GM12801 (cell line): ENCODE results near the gene RHOT2.

Experiments
- CTCF ChIP-seq: IDR thresholded peaks from one replicate; pipeline ENCODE4 v1.5.1; 2011; ENCODE audit warnings: control low read depth; ENCODE audit not compliant: insufficient read length; ENCODE audit errors: extremely low read depth

RHOT2 gene

GRCh38 chr16:646679-647172 is 21.2 kb upstream of the RHOT2 start:
- TF ChIP-seq CTCF = no peak

GRCh38 chr16:647173-647902 is 20.6 kb upstream of the RHOT2 start:
- no peak for TF ChIP-seq CTCF

- no peak for TF ChIP-seq CTCF
Observed at GRCh38 chr16:648071-648780, 19.7 kb upstream of the RHOT2 start.

- TF ChIP-seq CTCF = no peak
Observed at GRCh38 chr16:648781-649589, 18.9 kb upstream of the RHOT2 start, which contains the start of gene WDR90. Gene WDR90 (plus strand): TSS chr16:649365. CDS start chr16:649417, 52 bp downstream.

GRCh38 chr16:649631-650030 is 18.3 kb upstream of the RHOT2 start:
- no peak for TF ChIP-seq CTCF

GRCh38 chr16:651844-652243 is 16.1 kb upstream of the RHOT2 start:
- TF ChIP-seq CTCF = no peak
